GM12873 (cell line): Measurements from ENCODE around the gene GRIN2C.

ENCODE experiments used
- CTCF ChIP-seq: IDR thresholded peaks from 2 replicates; pipeline ENCODE4 v1.5.1; 2012; ENCODE audit warnings: low read depth, mild to moderate bottlenecking, moderate library complexity, low read length, control low read depth; ENCODE audit not compliant: insufficient read depth; ENCODE audit errors: missing control alignments

GRIN2C gene

GRCh38 chr17:74859459-74860228 is at the start of gene GRIN2C:
TSS of gene GRIN2C (minus strand) at chr17:74859885. CDS start at chr17:74855092, 4,793 bp downstream.
- TF ChIP-seq CTCF: no peak

GRCh38 chr17:74907012-74907411 is 47.3 kb upstream of the GRIN2C start:
- no peak for TF ChIP-seq CTCF

GRCh38 chr17:74904687-74905409 is 45.2 kb upstream of the GRIN2C start:
- no peak for TF ChIP-seq CTCF

- TF ChIP-seq CTCF: no peak
Observed at GRCh38 chr17:74903671-74904070, 44.0 kb upstream of the GRIN2C start.

- TF ChIP-seq CTCF: no peak
Observed at GRCh38 chr17:74903034-74903433, 43.3 kb upstream of the GRIN2C start.

- TF ChIP-seq CTCF: no peak
Observed at GRCh38 chr17:74901353-74902135, 41.9 kb upstream of the GRIN2C start.

GRCh38 chr17:74900208-74900607 is 40.5 kb upstream of the GRIN2C start:
- no peak for TF ChIP-seq CTCF
